Duodenal mucosa (tissue), 2 donors: ENCODE results near the gene SLC49A3.
A peak's percentile ranks its signal among the peaks of the same experiment; 100 is the strongest.
"Not testable (repeated sequence)": the region's sequence is repeated elsewhere in the genome, so short reads cannot be mapped to it uniquely, and the experiment has no call there.

Experiments
- H3K27ac ChIP-seq: one replicate; pipeline ENCODE4 v1.7.0; 2013; ENCODE audit warnings: low read depth, low read length
- H3K27me3 ChIP-seq, 2 donors: one replicate each; pipeline ENCODE4 v1.7.0; 2013; ENCODE audit warnings: low read length in 2 of 2, control low read depth in 1 of 2; ENCODE audit not compliant: insufficient read depth in 2 of 2, control insufficient read depth in 1 of 2
- H3K36me3 ChIP-seq, 2 donors: one replicate each; pipeline ENCODE4 v1.7.0; 2013; ENCODE audit warnings: low read length in 2 of 2, control low read depth in 1 of 2; ENCODE audit not compliant: insufficient read depth in 2 of 2, control insufficient read depth in 1 of 2
- H3K4me1 ChIP-seq, 2 donors: one replicate each; pipeline ENCODE4 v1.7.0; 2013; ENCODE audit warnings: low read length in 2 of 2, control low read depth in 1 of 2; ENCODE audit not compliant: insufficient read depth in 2 of 2, control insufficient read depth in 1 of 2
- H3K4me3 ChIP-seq, 2 donors: one replicate each; pipeline ENCODE4 v1.7.0; 2013; ENCODE audit warnings: low read length in 2 of 2, low read depth in 1 of 2
- H3K9ac ChIP-seq, 2 donors: one replicate each; pipeline ENCODE4 v1.7.0; 2013; ENCODE audit warnings: low read length in 2 of 2, low read depth in 1 of 2
- H3K9me3 ChIP-seq, 2 donors: one replicate each; pipeline ENCODE4 v1.7.0; 2013; ENCODE audit warnings: low read length in 2 of 2, control low read depth in 1 of 2; ENCODE audit not compliant: control insufficient read depth in 1 of 2

The SLC49A3 gene

GRCh38 chr4:730946-731904 lies 42.3 kb upstream of the SLC49A3 start:
- H3K27ac ChIP-seq, H3K27me3 ChIP-seq, H3K9me3 ChIP-seq, H3K9ac ChIP-seq, H3K4me3 ChIP-seq: not testable (repeated sequence)
- Histone ChIP-seq H3K36me3 (peaks cover 26 to 47% of the 10 kb centered on the region in 2 donors), H3K4me1 (peaks cover 2 to 16% of the 10 kb centered on the region in 2 donors)

GRCh38 chr4:730511-730910 lies 41.6 kb upstream of the SLC49A3 start:
- Histone ChIP-seq H3K4me1 (peaks cover 2 to 16% of the 10 kb centered on the region in 2 donors), H3K36me3 (peaks cover 26 to 44% of the 10 kb centered on the region in 2 donors), H3K4me3 (no peak overlapping the region), H3K27me3 (no peaks in the 10 kb centered on the region), H3K27ac (no peak overlapping the region), H3K9me3 (no peaks in the 10 kb centered on the region), H3K9ac (no peak overlapping the region)

- no peak overlapping the region for H3K9ac ChIP-seq
- H3K9me3 ChIP-seq = no peaks in the 10 kb centered on the region
- H3K4me3 ChIP-seq = no peak overlapping the region
- H3K36me3 ChIP-seq = peaks cover 22 to 35% of the 10 kb centered on the region in 2 donors
- no peaks in the 10 kb centered on the region for H3K27me3 ChIP-seq
- peaks cover 2 to 16% of the 10 kb centered on the region in 2 donors for H3K4me1 ChIP-seq
- no peak overlapping the region for H3K27ac ChIP-seq
Measured at GRCh38 chr4:729336-730315, 40.7 kb upstream of the SLC49A3 start.

GRCh38 chr4:727576-727975 lies 38.6 kb upstream of the SLC49A3 start:
- no peak overlapping the region for H3K9ac ChIP-seq
- no peak overlapping the region for H3K27ac ChIP-seq
- no peak overlapping the region for H3K4me3 ChIP-seq
- H3K9me3 ChIP-seq = no peaks in the 10 kb centered on the region
- peaks cover 4 to 24% of the 10 kb centered on the region in 2 donors for H3K36me3 ChIP-seq
- H3K4me1 ChIP-seq = peaks cover 9 to 22% of the 10 kb centered on the region in 2 donors
- H3K27me3 ChIP-seq = no peaks in the 10 kb centered on the region

- no peaks in the 10 kb centered on the region for H3K27me3 ChIP-seq
- peaks cover 0 to 20% of the 10 kb centered on the region in 2 donors for H3K36me3 ChIP-seq
- H3K9ac ChIP-seq = no peak overlapping the region
- peaks cover 11 to 22% of the 10 kb centered on the region in 2 donors for H3K4me1 ChIP-seq
- no peaks in the 10 kb centered on the region for H3K9me3 ChIP-seq
- H3K4me3 ChIP-seq = no peak overlapping the region
- no peak overlapping the region for H3K27ac ChIP-seq
Measured at GRCh38 chr4:726838-727237, 37.9 kb upstream of the SLC49A3 start.

DNA sequence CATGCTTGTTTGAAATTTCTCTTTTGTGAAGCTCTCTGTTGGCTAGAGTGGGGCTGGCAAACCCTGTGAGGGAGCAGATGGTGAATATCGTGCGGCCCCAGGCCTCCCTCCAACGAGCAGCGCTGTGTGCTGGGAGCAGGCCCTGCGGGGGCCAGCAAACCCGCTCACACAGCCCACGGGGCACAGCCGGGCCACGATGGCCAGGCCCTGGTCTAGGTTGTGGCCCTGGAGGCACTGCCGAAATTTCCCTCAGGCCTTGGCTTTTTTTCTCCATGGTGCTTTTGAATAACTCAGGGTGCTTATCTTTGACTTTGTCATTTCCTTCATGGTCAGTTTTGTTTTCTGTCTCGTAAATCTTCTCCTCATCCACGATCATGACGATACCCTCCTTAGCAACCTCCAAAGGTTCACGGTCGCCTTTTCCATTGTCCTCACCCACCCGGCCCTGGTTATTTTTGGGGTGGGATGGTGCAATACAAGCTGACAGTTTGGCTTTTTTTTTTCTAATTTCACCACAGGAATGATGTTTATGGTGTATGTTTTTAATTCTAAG lies 37.4 kb upstream of the SLC49A3 start:
- no peak overlapping the region for H3K4me3 ChIP-seq
- H3K9ac ChIP-seq = no peak overlapping the region
- H3K27me3 ChIP-seq = no peaks in the 10 kb centered on the region
- H3K36me3 ChIP-seq = peaks cover 0 to 20% of the 10 kb centered on the region in 2 donors
- no peak overlapping the region for H3K27ac ChIP-seq
- no peaks in the 10 kb centered on the region for H3K9me3 ChIP-seq
- peaks cover 17 to 24% of the 10 kb centered on the region in 2 donors for H3K4me1 ChIP-seq

- Histone ChIP-seq H3K9ac (no peak overlapping the region), H3K36me3 (peaks cover 0 to 13% of the 10 kb centered on the region in 2 donors), H3K4me3 (no peak overlapping the region), H3K27ac (no peak overlapping the region), H3K4me1 (peaks cover 23 to 31% of the 10 kb centered on the region in 2 donors), H3K27me3 (no peaks in the 10 kb centered on the region), H3K9me3 (no peaks in the 10 kb centered on the region)
Measured at GRCh38 chr4:725391-726234, 36.7 kb upstream of the SLC49A3 start.

GRCh38 chr4:723751-724530 lies 35.0 kb upstream of the SLC49A3 start:
- H3K4me1 ChIP-seq = peaks cover 27 to 32% of the 10 kb centered on the region in 2 donors
- H3K27me3 ChIP-seq = no peaks in the 10 kb centered on the region
- H3K4me3 ChIP-seq = no peak overlapping the region
- no peaks in the 10 kb centered on the region for H3K9me3 ChIP-seq
- peak overlapping the region; percentile 33 to 47 for H3K9ac ChIP-seq
- no peak overlapping the region for H3K27ac ChIP-seq
- H3K36me3 ChIP-seq = peaks cover 0 to 10% of the 10 kb centered on the region in 2 donors
